ENCODE data around the gene HEXB.
A peak's percentile ranks its signal among the peaks of the same experiment; 100 is the strongest.
"Not testable (repeated sequence)": the region's sequence is repeated elsewhere in the genome, so short reads cannot be mapped to it uniquely, and the experiment has no call there.

Gene HEXB

GRCh38 chr5:74725331-74725730 lies 40.3 kb downstream of the HEXB start:
- no peak overlapping the region for H3K4me3 ChIP-seq (ENCODE audit: control insufficient read depth, low read depth, low read length)
- no peak for TF ChIP-seq CTCF (IDR thresholded peaks at IDR 0.05; ENCODE audit: control insufficient read depth, insufficient read depth, low read depth, low read length, missing control alignments)
- no peak for DNase-seq (ENCODE audit: low read depth)

GRCh38 chr5:74736759-74737158 lies 51.7 kb downstream of the HEXB start:
- DNase-seq (ENCODE audit: low read depth), result no peak
- H3K4me3 ChIP-seq (ENCODE audit: control insufficient read depth, low read depth, low read length), result no peak overlapping the region
- TF ChIP-seq CTCF (IDR thresholded peaks at IDR 0.05; ENCODE audit: control insufficient read depth, insufficient read depth, low read depth, low read length, missing control alignments), result no peak

- no peak for TF ChIP-seq CTCF (IDR thresholded peaks at IDR 0.05; ENCODE audit: control insufficient read depth, insufficient read depth, low read depth, low read length, missing control alignments)
- DNase-seq (ENCODE audit: low read depth), result no peak
Observed at GRCh38 chr5:74738406-74738805, 53.4 kb downstream of the HEXB start.

DNA sequence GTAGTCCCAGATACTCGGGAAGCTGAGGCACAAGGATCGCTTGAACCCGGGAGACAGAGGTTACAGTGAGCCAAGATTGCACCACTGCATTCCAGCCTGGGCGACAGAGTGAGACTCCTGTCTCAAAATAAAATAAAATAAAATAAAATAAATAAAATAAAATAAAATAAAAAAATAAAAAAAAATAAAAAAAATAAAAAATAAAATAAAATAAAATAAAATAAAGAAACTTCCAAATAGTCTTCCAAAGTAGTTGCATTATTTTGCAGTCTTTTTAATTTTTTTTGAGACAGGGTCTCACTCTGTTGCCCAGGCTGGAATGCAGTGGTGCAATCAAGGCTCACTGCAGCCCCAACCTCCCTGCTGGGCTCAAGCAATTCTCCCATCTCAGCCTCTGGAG lies 63.7 kb downstream of the HEXB start:
- not testable (repeated sequence) for H3K4me3 ChIP-seq (ENCODE audit: control insufficient read depth, low read depth, low read length); DNase-seq (ENCODE audit: low read depth)

More at GRCh38 chr5:74738406-74738805, 53.4 kb downstream of the HEXB start:
- no peak overlapping the region for H3K4me3 ChIP-seq (ENCODE audit: control insufficient read depth, low read depth, low read length)

DNA sequence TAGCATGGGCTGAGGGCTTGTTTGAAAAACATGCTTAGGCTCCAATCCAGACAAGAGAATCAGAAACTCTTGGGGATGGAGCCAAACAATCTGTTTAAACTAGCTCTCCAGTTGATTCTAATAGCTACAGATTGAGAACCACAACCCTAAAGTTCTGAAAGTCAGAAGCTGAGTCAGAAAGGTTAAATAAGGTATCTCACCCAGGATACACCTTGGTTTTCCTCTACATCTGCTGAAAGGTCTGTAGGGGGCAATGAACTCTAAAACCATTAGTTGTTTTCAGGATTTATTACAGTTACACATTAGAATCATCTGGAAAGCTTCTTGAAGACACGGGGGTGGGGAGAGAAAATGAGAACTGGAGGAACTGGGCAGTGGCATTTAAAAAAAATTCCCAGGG lies 76.2 kb downstream of the HEXB start:
- no peak overlapping the region for H3K4me3 ChIP-seq (ENCODE audit: control insufficient read depth, low read depth, low read length)
- DNase-seq (ENCODE audit: low read depth), result no peak
- TF ChIP-seq CTCF (IDR thresholded peaks at IDR 0.05; ENCODE audit: control insufficient read depth, insufficient read depth, low read depth, low read length, missing control alignments), result no peak

- DNase-seq (ENCODE audit: low read depth), result peak; percentile 20
- TF ChIP-seq CTCF (IDR thresholded peaks at IDR 0.05; ENCODE audit: control insufficient read depth, insufficient read depth, low read depth, low read length, missing control alignments), result no peak
Observed at GRCh38 chr5:74762599-74762998, 77.6 kb downstream of the HEXB start.

DNA sequence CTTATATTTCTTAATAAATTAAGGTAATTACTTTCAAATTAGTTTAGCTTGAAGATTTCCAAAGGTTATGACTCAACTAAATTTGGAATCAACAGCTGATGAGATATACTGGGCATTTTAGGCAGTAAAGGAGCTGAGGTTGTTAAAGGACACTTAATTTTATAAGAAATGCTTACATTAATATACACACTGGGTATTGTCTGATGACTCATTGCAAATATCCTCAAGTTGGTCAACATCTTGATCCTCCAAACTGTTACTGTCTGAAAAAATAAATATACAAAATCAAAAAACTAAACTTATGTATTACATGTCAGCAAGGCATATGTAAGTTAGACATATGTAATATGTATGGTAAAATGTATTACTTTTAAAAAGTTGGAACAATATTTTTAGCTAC lies 78.5 kb downstream of the HEXB start:
- DNase-seq (ENCODE audit: low read depth), result no peak
- TF ChIP-seq CTCF (IDR thresholded peaks at IDR 0.05; ENCODE audit: control insufficient read depth, insufficient read depth, low read depth, low read length, missing control alignments), result no peak
- no peak overlapping the region for H3K4me3 ChIP-seq (ENCODE audit: control insufficient read depth, low read depth, low read length)

More at GRCh38 chr5:74762599-74762998, 77.6 kb downstream of the HEXB start:
- no peak overlapping the region for H3K4me3 ChIP-seq (ENCODE audit: control insufficient read depth, low read depth, low read length)

All from AG09309 (cell line).